Activated naive CD8-positive, alpha-beta T cell (primary cell): Measurements from ENCODE around the gene CHMP1B.
A peak's percentile ranks its signal among the peaks of the same experiment; 100 is the strongest.
"Not testable (repeated sequence)": the region's sequence is repeated elsewhere in the genome, so short reads cannot be mapped to it uniquely, and the experiment has no call there.

ENCODE experiments used
- H3K27ac Mint-ChIP-seq: one replicate; pipeline ENCODE4 v1.8.0; 2021; ENCODE audit warnings: mixed read lengths
- H3K27me3 Mint-ChIP-seq: one replicate; pipeline ENCODE4 v1.8.0; 2021; ENCODE audit warnings: mixed read lengths
- H3K36me3 Mint-ChIP-seq: one replicate; pipeline ENCODE4 v1.8.0; 2021; ENCODE audit warnings: mixed read lengths
- H3K4me1 Mint-ChIP-seq: one replicate; pipeline ENCODE4 v1.8.0; 2021; ENCODE audit warnings: low read depth, mixed read lengths
- H3K4me3 Mint-ChIP-seq: one replicate; pipeline ENCODE4 v1.8.0; 2021; ENCODE audit warnings: mild to moderate bottlenecking, mixed read lengths
- H3K9me3 Mint-ChIP-seq: one replicate; pipeline ENCODE4 v1.8.0; 2021; ENCODE audit warnings: low read depth, mixed read lengths

Gene CHMP1B

DNA sequence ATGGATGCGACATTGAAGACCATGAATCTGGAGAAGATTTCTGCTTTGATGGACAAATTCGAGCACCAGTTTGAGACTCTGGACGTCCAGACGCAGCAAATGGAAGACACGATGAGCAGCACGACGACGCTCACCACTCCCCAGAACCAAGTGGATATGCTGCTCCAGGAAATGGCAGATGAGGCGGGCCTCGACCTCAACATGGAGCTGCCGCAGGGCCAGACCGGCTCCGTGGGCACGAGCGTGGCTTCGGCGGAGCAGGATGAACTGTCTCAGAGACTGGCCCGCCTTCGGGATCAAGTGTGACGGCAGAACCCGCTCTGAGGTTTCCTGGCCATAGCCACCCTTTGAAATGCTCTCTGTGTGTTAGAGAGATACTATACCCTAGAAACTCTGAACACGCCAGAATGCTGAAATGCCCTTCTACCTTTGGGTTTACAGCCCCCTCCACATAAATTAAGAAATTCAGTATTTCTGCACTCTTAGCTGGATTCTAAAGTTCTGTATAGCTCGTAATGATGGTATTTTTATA, 659 bp downstream of the CHMP1B start:
- no peaks in the 10 kb centered on the region for H3K36me3 Mint-ChIP-seq
- H3K4me3 Mint-ChIP-seq = peak overlapping the region; percentile 100
- H3K27ac Mint-ChIP-seq = peak overlapping the region; percentile 100
- H3K27me3 Mint-ChIP-seq = no peaks in the 10 kb centered on the region
- H3K4me1 Mint-ChIP-seq = peaks cover 55% of the 10 kb centered on the region
- H3K9me3 Mint-ChIP-seq = no peaks in the 10 kb centered on the region

DNA sequence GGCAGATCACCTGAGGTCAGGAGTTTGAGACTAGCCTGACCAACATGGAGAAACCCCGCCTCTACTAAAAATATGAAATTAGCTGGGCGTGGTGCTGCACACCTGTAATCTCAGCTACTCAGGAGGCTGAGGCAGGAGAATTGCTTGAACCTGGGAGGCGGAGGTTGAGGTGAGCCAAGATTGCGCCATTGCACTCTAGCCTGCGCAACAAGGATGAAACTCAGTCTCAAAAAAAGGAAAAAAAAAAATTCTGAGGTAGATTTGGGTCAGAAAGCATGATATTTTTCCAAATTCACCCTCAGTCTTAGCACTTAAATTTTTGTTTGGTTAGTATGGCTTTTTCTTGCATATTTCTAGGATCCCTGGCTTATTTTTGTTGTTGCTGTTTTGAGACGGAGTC, 3.3 kb downstream of the CHMP1B start:
- not testable (repeated sequence) for H3K36me3 Mint-ChIP-seq, H3K27me3 Mint-ChIP-seq, H3K9me3 Mint-ChIP-seq, H3K4me3 Mint-ChIP-seq, H3K27ac Mint-ChIP-seq
- H3K4me1 Mint-ChIP-seq = peaks cover 54% of the 10 kb centered on the region

- no peaks in the 10 kb centered on the region for H3K36me3 Mint-ChIP-seq
- H3K27ac Mint-ChIP-seq = no peak overlapping the region
- H3K27me3 Mint-ChIP-seq = no peaks in the 10 kb centered on the region
- H3K4me3 Mint-ChIP-seq = no peak overlapping the region
- H3K4me1 Mint-ChIP-seq = peaks cover 31% of the 10 kb centered on the region
- no peaks in the 10 kb centered on the region for H3K9me3 Mint-ChIP-seq
Observed at GRCh38 chr18:11857177-11857887, 6.1 kb downstream of the CHMP1B start.

GRCh38 chr18:11859282-11859830, 8.1 kb downstream of the CHMP1B start:
- H3K4me1 Mint-ChIP-seq = peaks cover 12% of the 10 kb centered on the region
- H3K27ac Mint-ChIP-seq = no peak overlapping the region
- H3K4me3 Mint-ChIP-seq = no peak overlapping the region
- H3K36me3 Mint-ChIP-seq = no peaks in the 10 kb centered on the region
- no peaks in the 10 kb centered on the region for H3K9me3 Mint-ChIP-seq
- no peaks in the 10 kb centered on the region for H3K27me3 Mint-ChIP-seq

GRCh38 chr18:11859903-11860407, 8.7 kb downstream of the CHMP1B start:
- H3K36me3 Mint-ChIP-seq = no peaks in the 10 kb centered on the region
- peaks cover 9% of the 10 kb centered on the region for H3K4me1 Mint-ChIP-seq
- no peak overlapping the region for H3K27ac Mint-ChIP-seq
- H3K4me3 Mint-ChIP-seq = no peak overlapping the region
- no peaks in the 10 kb centered on the region for H3K27me3 Mint-ChIP-seq
- H3K9me3 Mint-ChIP-seq = no peaks in the 10 kb centered on the region

DNA sequence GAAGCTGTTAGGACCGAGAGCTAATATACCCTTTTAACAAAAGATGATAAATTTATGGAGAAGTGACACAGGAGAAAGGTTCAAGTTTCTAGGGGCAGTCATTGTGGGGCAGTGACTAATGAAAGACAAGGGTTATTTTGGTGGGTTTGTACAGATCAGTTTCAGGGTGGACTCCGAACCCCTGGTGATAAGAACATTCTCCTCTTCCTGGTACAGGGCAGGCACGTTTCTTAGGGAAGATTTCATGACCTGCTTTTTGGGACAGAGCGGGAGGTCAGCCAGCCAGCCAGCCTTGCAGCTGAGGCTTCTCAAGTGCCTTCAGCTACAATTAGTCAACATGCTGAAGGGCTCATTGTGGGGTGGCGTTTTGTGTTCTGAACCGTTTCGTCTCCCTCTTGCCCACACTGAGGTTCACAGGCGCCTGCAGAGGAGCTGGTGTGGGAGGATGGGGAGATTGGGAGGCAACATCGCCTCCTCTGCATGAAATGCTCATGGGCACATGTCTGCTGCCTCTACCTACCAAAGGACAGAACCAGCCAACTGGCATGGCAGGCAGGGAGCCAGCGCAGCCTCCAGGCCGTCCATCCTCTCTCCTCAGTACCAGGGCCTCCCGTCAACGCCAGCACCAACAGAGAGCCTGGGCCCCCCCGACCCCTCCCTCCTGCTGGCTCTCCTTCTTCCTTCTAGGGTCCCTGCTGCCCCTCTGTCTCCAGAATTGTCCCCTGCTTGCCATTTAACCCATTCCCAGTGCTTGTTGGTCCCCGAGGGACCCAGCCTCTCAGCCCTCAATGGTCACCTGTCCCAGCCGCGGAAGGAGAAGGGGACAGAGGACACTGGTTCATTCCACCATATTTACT, 9.6 kb downstream of the CHMP1B start:
- Mint-ChIP-seq H3K4me1 (peaks cover 5% of the 10 kb centered on the region), H3K36me3 (no peaks in the 10 kb centered on the region), H3K4me3 (no peak overlapping the region), H3K27me3 (no peaks in the 10 kb centered on the region), H3K27ac (no peak overlapping the region), H3K9me3 (no peaks in the 10 kb centered on the region)

DNA sequence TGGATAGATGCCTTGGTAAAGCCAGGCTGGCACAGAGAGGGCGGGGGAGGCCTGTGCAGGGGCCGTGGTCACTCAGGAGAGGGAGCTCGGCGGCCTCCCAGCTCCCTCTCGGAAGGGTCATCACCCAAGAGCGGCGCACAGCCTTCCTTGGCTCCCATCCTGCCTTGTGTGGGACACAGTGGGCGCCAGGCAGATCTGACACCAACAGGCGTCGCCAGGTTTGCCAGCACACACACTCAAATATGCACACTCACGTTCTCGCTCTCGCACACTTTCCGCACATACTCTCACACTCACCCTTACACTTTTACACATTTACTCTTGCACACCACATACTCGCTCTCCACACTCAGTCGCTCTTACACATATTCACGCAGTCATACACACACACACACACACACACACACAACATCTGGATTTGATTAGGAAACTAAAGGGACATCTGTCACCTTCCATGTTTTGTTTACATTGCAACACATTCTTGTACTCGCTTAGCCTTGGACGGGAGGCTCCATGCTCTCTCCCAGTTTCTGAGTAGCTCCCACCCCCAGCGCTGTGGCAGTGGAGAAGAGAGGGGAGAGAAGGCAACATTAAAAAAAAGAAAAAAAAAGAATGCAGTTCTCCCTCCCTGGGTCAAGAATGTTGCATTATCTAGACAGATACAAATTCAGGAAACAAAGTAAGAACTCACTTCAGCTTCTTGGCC, 10.5 kb downstream of the CHMP1B start:
- no peaks in the 10 kb centered on the region for H3K9me3 Mint-ChIP-seq
- H3K36me3 Mint-ChIP-seq = no peaks in the 10 kb centered on the region
- H3K27me3 Mint-ChIP-seq = no peaks in the 10 kb centered on the region
- peaks cover 5% of the 10 kb centered on the region for H3K4me1 Mint-ChIP-seq
- no peak overlapping the region for H3K4me3 Mint-ChIP-seq
- no peak overlapping the region for H3K27ac Mint-ChIP-seq

DNA sequence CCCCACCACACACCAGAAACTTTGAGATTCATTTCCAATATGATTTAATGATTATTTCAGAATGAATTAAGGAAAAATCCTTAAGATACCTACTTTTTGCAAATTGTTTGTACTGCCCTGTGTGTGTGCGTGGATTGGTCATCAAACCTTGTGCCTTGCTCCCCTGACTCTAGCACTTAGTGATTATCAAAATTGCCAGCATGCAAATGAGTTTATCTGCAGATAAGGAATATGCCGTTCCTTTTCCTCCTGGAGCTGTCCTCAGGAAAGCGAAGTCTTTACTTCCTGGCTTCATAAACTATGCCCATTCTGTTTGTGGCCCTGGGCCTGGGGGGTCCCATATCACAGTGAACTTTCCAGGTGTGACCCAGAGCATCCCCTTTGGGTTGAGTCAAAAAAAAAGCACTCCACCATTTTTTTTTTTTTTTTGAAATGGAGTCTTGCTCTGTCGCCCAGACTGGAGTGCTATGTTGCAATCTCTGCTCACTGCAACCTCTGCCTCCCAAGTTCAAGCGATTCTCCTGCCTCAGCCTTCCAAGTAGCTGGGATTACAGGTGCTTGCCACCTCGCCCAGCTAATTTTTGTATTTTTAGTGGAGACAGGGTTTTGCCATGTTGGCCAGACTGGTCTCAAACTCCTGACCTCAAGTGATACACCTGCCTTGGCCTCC, 11.4 kb downstream of the CHMP1B start:
- Mint-ChIP-seq H3K27ac (no peak overlapping the region), H3K36me3 (no peaks in the 10 kb centered on the region), H3K27me3 (no peaks in the 10 kb centered on the region), H3K4me3 (no peak overlapping the region), H3K9me3 (no peaks in the 10 kb centered on the region), H3K4me1 (peaks cover 2% of the 10 kb centered on the region)

GRCh38 chr18:11864471-11864870, 13.3 kb downstream of the CHMP1B start:
- peaks cover 2% of the 10 kb centered on the region for H3K4me1 Mint-ChIP-seq
- no peak overlapping the region for H3K4me3 Mint-ChIP-seq

GRCh38 chr18:11865071-11865470, 13.9 kb downstream of the CHMP1B start:
- Mint-ChIP-seq H3K4me3 (no peak overlapping the region), H3K4me1 (peaks cover 2% of the 10 kb centered on the region), H3K9me3 (no peaks in the 10 kb centered on the region), H3K27me3 (no peaks in the 10 kb centered on the region), H3K27ac (no peak overlapping the region), H3K36me3 (no peaks in the 10 kb centered on the region)

More at GRCh38 chr18:11864471-11864870, 13.3 kb downstream of the CHMP1B start:
- H3K36me3 Mint-ChIP-seq = no peaks in the 10 kb centered on the region
- no peaks in the 10 kb centered on the region for H3K9me3 Mint-ChIP-seq
- H3K27ac Mint-ChIP-seq = no peak overlapping the region
- no peaks in the 10 kb centered on the region for H3K27me3 Mint-ChIP-seq

- Mint-ChIP-seq H3K27me3 (no peaks in the 10 kb centered on the region), H3K36me3 (no peaks in the 10 kb centered on the region), H3K9me3 (no peaks in the 10 kb centered on the region), H3K4me1 (no peaks in the 10 kb centered on the region), H3K27ac (no peak overlapping the region), H3K4me3 (no peak overlapping the region)
Observed at GRCh38 chr18:11866329-11866728, 15.1 kb downstream of the CHMP1B start.

- no peaks in the 10 kb centered on the region for H3K27me3 Mint-ChIP-seq
- H3K9me3 Mint-ChIP-seq = no peaks in the 10 kb centered on the region
Observed at GRCh38 chr18:11866764-11867163, 15.6 kb downstream of the CHMP1B start.

DNA sequence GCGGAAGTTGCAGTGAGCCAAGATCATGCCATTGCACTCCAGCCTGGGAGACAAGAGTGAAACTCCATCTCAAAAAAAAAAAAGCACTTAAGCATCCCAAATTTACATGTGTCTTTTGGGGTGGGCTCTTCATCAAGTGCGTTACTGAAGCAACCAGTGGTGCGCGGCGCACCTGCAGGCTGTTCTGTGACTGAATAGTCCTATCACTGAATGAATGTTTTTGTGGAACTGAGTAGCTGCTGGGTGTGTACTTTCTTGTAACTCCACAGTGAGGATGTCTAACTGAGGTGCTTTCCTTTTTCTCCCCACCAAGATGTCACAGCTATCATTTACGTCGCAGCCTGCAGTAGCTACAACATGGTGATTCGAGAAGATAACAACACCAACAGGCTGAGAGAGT, 17.0 kb downstream of the CHMP1B start:
- Mint-ChIP-seq H3K27ac (no peak overlapping the region), H3K4me1 (no peaks in the 10 kb centered on the region), H3K9me3 (no peaks in the 10 kb centered on the region), H3K4me3 (no peak overlapping the region), H3K36me3 (no peaks in the 10 kb centered on the region), H3K27me3 (no peaks in the 10 kb centered on the region)

More at GRCh38 chr18:11866764-11867163, 15.6 kb downstream of the CHMP1B start:
- Mint-ChIP-seq H3K36me3 (no peaks in the 10 kb centered on the region), H3K4me3 (no peak overlapping the region), H3K27ac (no peak overlapping the region), H3K4me1 (no peaks in the 10 kb centered on the region)

DNA sequence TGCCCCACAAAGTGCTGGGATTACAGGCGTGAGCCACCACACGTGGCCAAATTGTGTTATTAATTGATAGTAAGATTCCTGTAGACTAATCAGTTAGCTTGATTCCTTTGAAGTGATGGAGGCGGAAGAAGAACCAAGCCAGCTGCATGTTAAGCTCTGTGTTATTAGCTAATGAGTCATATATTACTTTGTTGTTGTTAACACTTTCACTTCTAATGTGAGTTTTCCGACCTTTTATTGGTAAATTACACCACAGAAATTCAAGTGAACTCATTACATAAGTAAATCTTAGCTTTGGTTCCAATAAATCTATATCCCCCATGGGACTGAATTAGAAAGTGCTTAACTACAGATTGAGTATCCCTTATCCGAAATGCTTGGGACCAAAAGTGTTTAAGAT, 20.3 kb downstream of the CHMP1B start:
- Mint-ChIP-seq H3K27ac (no peak overlapping the region), H3K4me1 (no peaks in the 10 kb centered on the region), H3K27me3 (no peaks in the 10 kb centered on the region), H3K36me3 (no peaks in the 10 kb centered on the region), H3K4me3 (no peak overlapping the region), H3K9me3 (no peaks in the 10 kb centered on the region)
